ENCODE measurements around the gene ATG16L2.

GRCh38 chr11:72863091-72863490 lies 48.9 kb downstream of the ATG16L2 start:
- TF ChIP-seq MXI1 (IDR thresholded peaks at IDR 0.05; ENCODE audit: low read depth, low read length) (no peak), MTA3 (IDR thresholded peaks at IDR 0.05; ENCODE audit: borderline replicate concordance) (no peak), EP300 (IDR thresholded peaks at IDR 0.05; ENCODE audit: low read length) (no peak), HCFC1 (IDR thresholded peaks at IDR 0.05; ENCODE audit: low read depth, low read length) (no peak), ADNP (tag; IDR thresholded peaks at IDR 0.05) (no peak), EZH2 (IDR thresholded peaks at IDR 0.05; ENCODE audit: borderline replicate concordance, low read depth, low read length) (no peak), ZNF384 (IDR thresholded peaks at IDR 0.05; ENCODE audit: low read depth, low read length) (no peak), TARDBP (IDR thresholded peaks at IDR 0.05) (no peak), FOXK2 (conservative IDR thresholded peaks at IDR 0.05 in 1 of 2, IDR thresholded peaks at IDR 0.05 in 1 of 2; ENCODE audit: low read depth in 2 of 2) (no peak), ZNF175 (CRISPR knock-in tag; IDR thresholded peaks at IDR 0.05; ENCODE audit: low read depth) (no peak)

Data from K562 (cell line).